CD4-positive, alpha-beta memory T cell (primary cell): ENCODE results near the gene ETS1. TPM values are rescaled to one million over a fixed set of nuclear protein-coding genes. Genes with fewer than 3 reads are reported as not detected.

Experiments
- CTCF ChIA-PET: fragments of 350-600 bp; sonication (Branson Sonifier 250); formaldehyde crosslinking; loops from one replicate; lab custom pipeline; 2021; ENCODE audit warnings: inconsistent platforms; ENCODE audit not compliant: partially characterized antibody; lab: Charles Lee
- POLR2A ChIA-PET: fragments of 350-600 bp; sonication (Branson Sonifier 250); formaldehyde crosslinking; loops from one replicate; lab custom pipeline; 2021; ENCODE audit not compliant: partially characterized antibody; lab: Charles Lee
- DNase-seq, 5 donors: peaks; one replicate each; pipeline versions ENCODE4 v3.0.0 to v3.0.0-alpha.2; 2020 to 2022; ENCODE audit warnings: mixed read lengths in 1 of 5
- H3K27ac ChIP-seq: one replicate; pipeline ENCODE4 v1.7.0; 2013; ENCODE audit warnings: low read depth, low read length
- H3K27me3 ChIP-seq: 2 replicates; pipeline ENCODE4 v1.7.0; 2013; ENCODE audit warnings: mild to moderate bottlenecking, low read length, moderate library complexity; ENCODE audit not compliant: insufficient read depth
- H3K36me3 ChIP-seq: 2 replicates; pipeline ENCODE4 v1.7.0; 2013; ENCODE audit warnings: mild to moderate bottlenecking, low read length, moderate library complexity; ENCODE audit not compliant: insufficient read depth
- H3K4me1 ChIP-seq: 2 replicates; pipeline ENCODE4 v1.7.0; 2013; ENCODE audit warnings: mild to moderate bottlenecking, low read length, moderate library complexity; ENCODE audit not compliant: insufficient read depth
- H3K4me3 ChIP-seq, 2 donors: one replicate each; pipeline ENCODE4 v1.7.0; 2013; ENCODE audit warnings: low read length in 2 of 2, mild to moderate bottlenecking in 1 of 2
- H3K9me3 ChIP-seq, 2 donors: one replicate each; pipeline ENCODE4 v1.7.0; 2013; ENCODE audit warnings: low read length in 2 of 2, control low read depth in 1 of 2; ENCODE audit not compliant: control insufficient read depth in 1 of 2
- H3K27ac Mint-ChIP-seq, 7 donors: one replicate each; pipeline ENCODE4 v1.8.0; 2020 to 2021; ENCODE audit warnings: mixed read lengths in 7 of 7, mild to moderate bottlenecking in 6 of 7, inconsistent platforms in 3 of 7, moderate library complexity in 3 of 7
- H3K27me3 Mint-ChIP-seq, 2 donors: one replicate each; pipeline ENCODE4 v1.8.0; 2020 to 2021; ENCODE audit warnings: mixed read lengths in 2 of 2
- H3K36me3 Mint-ChIP-seq, 2 donors: one replicate each; pipeline ENCODE4 v1.8.0; 2020 to 2021; ENCODE audit warnings: mixed read lengths in 2 of 2, inconsistent platforms in 1 of 2, mild to moderate bottlenecking in 1 of 2
- H3K4me1 Mint-ChIP-seq, 4 donors: one replicate each; pipeline ENCODE4 v1.8.0; 2020 to 2021; ENCODE audit warnings: mixed read lengths in 4 of 4, mild to moderate bottlenecking in 1 of 4
- H3K4me3 Mint-ChIP-seq, 8 donors: one replicate each; pipeline ENCODE4 v1.8.0; 2020 to 2021; ENCODE audit warnings: mixed read lengths in 8 of 8, mild to moderate bottlenecking in 7 of 8, moderate library complexity in 6 of 8, inconsistent platforms in 3 of 8
- H3K9me3 Mint-ChIP-seq, 8 donors: one replicate each; pipeline ENCODE4 v1.8.0; 2020 to 2021; ENCODE audit warnings: mixed read lengths in 8 of 8, mild to moderate bottlenecking in 5 of 8, inconsistent platforms in 3 of 8, moderate library complexity in 1 of 8
- intact Hi-C: fragments of 100-400 bp; cut with micrococcal nuclease; formaldehyde crosslinking; loops from one replicate; pipeline ENCODE4 v1.15.1; 2023
- polyA plus RNA-seq, 2 donors: library from polyadenylated mRNA; unstranded; fragments of 300-500 nt; fragmentation: Illumina TruSeq; gene quantifications; one replicate each; pipeline ENCODE4 v1.2.3, GENCODE V29; 2021
- total RNA-seq, 2 experiments: library from RNA; stranded (reverse); gene quantifications; one replicate each; pipeline ENCODE4 v1.2.3, GENCODE V29; 2021

ETS1 gene
- total and polyA plus RNA-seq, 4 experiments from 2014 or later: 435 to 761 (median 593) TPM

- Mint-ChIP-seq H3K36me3 (no peaks in the 10 kb centered on the region), H3K27me3 (no peaks in the 10 kb centered on the region), H3K27ac (peak overlapping the region; percentile 96 to 98 (median 97)), H3K4me1 (peaks cover 74 to 100% (median 90%) of the 10 kb centered on the region in 4 donors), H3K4me3 (peak overlapping the region; percentile 36 to 91 (median 80)), H3K9me3 (no peaks in the 10 kb centered on the region)
- Histone ChIP-seq H3K4me1 (peaks cover 85% of the 10 kb centered on the region), H3K36me3 (no peaks in the 10 kb centered on the region), H3K9me3 (no peaks in the 10 kb centered on the region), H3K27me3 (no peaks in the 10 kb centered on the region), H3K27ac (peak overlapping the region; percentile 67), H3K4me3 (peak overlapping the region in 1 of 2 donors; percentile 28)
- intact Hi-C loops: loop anchor here (2.0 kb wide), 2 partner anchors 15 to 73 kb away; no protein-coding TSS in a partner anchor
- ChIA-PET CTCF (interaction anchor here (0.7 to 11.1 kb wide), 13 partner anchors 16 to 468 kb away, joined by 3 to 105 read pairs (median 6); no protein-coding TSS in a partner anchor), POLR2A (interaction anchor here (0.6 to 17.5 kb wide), 27 partner anchors 17 to 339 kb away, joined by 3 to 949 read pairs (median 6); partner anchors contain the start of gene FLI1)
- DNase-seq: no peak
These were observed 38.0 kb upstream of the ETS1 start for GRCh38 chr11:128625326-128625725.

GRCh38 chr11:128624269-128625175 lies 37.2 kb upstream of the ETS1 start:
- CTCF ChIA-PET: interaction anchor here (0.7 to 11.1 kb wide), 22 partner anchors 7 to 467 kb away, joined by 3 to 105 read pairs (median 4); no protein-coding TSS in a partner anchor
- peak overlapping the region; percentile 67 to 91 (median 80) for H3K4me3 Mint-ChIP-seq
- Histone ChIP-seq H3K27me3 (no peaks in the 10 kb centered on the region), H3K27ac (peak overlapping the region; percentile 67), H3K9me3 (no peaks in the 10 kb centered on the region), H3K4me1 (peaks cover 85% of the 10 kb centered on the region), H3K4me3 (peak overlapping the region in 1 of 2 donors; percentile 28), H3K36me3 (no peaks in the 10 kb centered on the region)
- intact Hi-C loops: loop anchor here (1.0 to 2.0 kb wide), 3 partner anchors 14 to 101 kb away; no protein-coding TSS in a partner anchor
- H3K27me3 Mint-ChIP-seq: no peaks in the 10 kb centered on the region
- no peaks in the 10 kb centered on the region for H3K36me3 Mint-ChIP-seq
- peaks cover 76 to 100% (median 89%) of the 10 kb centered on the region in 4 donors for H3K4me1 Mint-ChIP-seq
- peak; percentile 69 to 83 (median 77) for DNase-seq
- H3K27ac Mint-ChIP-seq: peak overlapping the region; percentile 96 to 98 (median 97)
- H3K9me3 Mint-ChIP-seq: no peaks in the 10 kb centered on the region
- POLR2A ChIA-PET: interaction anchor here (0.5 to 17.5 kb wide), 46 partner anchors 7 to 340 kb away, joined by 3 to 949 read pairs (median 5); partner anchors contain the start of gene FLI1

DNA sequence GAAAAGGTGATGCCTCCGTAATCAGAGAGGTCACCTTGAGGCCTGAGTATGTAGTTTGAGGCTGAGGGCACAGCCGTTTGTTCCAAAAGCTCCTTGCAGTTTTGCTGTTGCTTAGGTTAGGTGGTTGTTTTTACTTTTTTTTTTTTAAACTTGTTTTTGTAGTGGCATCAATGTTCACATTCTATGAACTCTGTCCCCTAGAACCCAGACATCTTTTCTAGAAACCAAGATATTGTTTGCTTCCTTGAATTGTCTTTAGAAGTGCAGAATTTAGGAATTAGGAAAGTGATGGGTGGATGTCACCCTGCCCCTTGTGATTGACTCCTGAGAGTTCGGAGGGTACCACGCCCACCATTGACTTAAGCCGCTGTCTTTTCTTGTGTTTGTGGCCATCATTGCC lies 35.7 kb upstream of the ETS1 start:
- Mint-ChIP-seq H3K27ac (peak overlapping the region; percentile 93 to 98 (median 97)), H3K36me3 (no peaks in the 10 kb centered on the region), H3K4me1 (peaks cover 68 to 100% (median 84%) of the 10 kb centered on the region in 4 donors), H3K4me3 (peak overlapping the region in 2 of 8 donors; percentile 33 to 61), H3K27me3 (no peaks in the 10 kb centered on the region), H3K9me3 (no peaks in the 10 kb centered on the region)
- ChIA-PET POLR2A (interaction anchor here (1.2 to 17.5 kb wide), 8 partner anchors 15 to 333 kb away, joined by 3 to 949 read pairs (median 23); no protein-coding TSS in a partner anchor), CTCF (interaction anchor here (1.3 to 3.7 kb wide), 6 partner anchors 8 to 333 kb away, joined by 3 to 24 read pairs (median 10); no protein-coding TSS in a partner anchor)
- intact Hi-C loops: no loop called here
- Histone ChIP-seq H3K36me3 (no peaks in the 10 kb centered on the region), H3K27me3 (no peaks in the 10 kb centered on the region), H3K27ac (no peak overlapping the region), H3K4me3 (no peak overlapping the region), H3K9me3 (no peaks in the 10 kb centered on the region), H3K4me1 (peaks cover 73% of the 10 kb centered on the region)
- no peak for DNase-seq

DNA sequence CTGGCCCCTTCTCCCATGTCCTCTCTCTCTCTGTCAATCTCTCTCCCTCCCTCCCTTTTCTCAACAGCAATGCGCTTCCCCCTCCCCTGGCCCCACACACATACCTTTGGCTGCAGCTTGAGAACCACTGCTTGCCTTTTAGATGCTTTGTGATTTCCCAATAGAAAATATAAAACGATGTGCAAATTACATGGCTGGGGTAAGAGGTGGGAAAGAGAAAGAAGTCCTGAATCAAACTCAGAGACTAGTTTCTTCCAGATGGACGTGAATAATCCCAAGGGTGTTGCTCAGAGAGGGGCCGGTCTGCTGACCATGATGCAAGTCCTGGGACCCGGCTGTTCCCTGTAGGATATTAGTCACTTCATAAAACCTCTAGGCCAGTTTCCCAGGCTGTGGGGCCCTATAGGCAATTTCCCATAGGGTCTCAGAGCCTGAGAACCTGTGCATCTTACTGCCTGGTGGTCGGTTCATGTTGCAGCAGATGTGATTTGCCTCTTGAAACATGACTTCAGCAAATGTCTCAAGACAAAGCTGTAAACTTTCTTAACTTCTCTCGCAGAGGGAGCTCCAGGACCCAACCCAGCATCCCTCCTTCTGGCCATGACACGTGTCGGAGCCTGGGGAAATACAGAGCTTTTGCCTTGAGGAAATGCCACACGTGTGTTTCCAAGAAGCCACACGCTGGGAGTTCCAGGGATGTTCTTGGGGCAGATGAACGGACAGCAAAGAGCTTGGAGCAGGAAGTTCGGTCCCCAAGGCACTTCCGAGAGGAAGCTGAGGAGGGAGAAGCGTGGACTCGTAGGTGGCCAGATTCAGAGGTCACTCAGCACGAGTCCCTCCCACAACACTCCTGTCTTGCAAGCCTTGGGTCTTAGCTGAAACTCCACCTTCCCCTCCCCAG lies 34.5 kb upstream of the ETS1 start:
- ChIA-PET POLR2A (interaction anchor here (0.9 to 17.5 kb wide), 9 partner anchors 14 to 332 kb away, joined by 3 to 949 read pairs (median 5); no protein-coding TSS in a partner anchor), CTCF (interaction anchor here (0.7 to 3.7 kb wide), 6 partner anchors 10 to 136 kb away, joined by 3 to 24 read pairs (median 6); no protein-coding TSS in a partner anchor)
- Histone ChIP-seq H3K27ac (no peak overlapping the region), H3K9me3 (no peaks in the 10 kb centered on the region), H3K36me3 (no peaks in the 10 kb centered on the region), H3K4me3 (no peak overlapping the region), H3K27me3 (no peaks in the 10 kb centered on the region), H3K4me1 (peaks cover 60% of the 10 kb centered on the region)
- no peaks in the 10 kb centered on the region for H3K27me3 Mint-ChIP-seq
- peaks cover 60 to 91% (median 72%) of the 10 kb centered on the region in 4 donors for H3K4me1 Mint-ChIP-seq
- H3K27ac Mint-ChIP-seq: peak overlapping the region; percentile 19 to 98 (median 97)
- DNase-seq: no peak
- intact Hi-C loops: no loop called here
- H3K9me3 Mint-ChIP-seq: no peaks in the 10 kb centered on the region
- H3K4me3 Mint-ChIP-seq: no peak overlapping the region
- no peaks in the 10 kb centered on the region for H3K36me3 Mint-ChIP-seq

DNA sequence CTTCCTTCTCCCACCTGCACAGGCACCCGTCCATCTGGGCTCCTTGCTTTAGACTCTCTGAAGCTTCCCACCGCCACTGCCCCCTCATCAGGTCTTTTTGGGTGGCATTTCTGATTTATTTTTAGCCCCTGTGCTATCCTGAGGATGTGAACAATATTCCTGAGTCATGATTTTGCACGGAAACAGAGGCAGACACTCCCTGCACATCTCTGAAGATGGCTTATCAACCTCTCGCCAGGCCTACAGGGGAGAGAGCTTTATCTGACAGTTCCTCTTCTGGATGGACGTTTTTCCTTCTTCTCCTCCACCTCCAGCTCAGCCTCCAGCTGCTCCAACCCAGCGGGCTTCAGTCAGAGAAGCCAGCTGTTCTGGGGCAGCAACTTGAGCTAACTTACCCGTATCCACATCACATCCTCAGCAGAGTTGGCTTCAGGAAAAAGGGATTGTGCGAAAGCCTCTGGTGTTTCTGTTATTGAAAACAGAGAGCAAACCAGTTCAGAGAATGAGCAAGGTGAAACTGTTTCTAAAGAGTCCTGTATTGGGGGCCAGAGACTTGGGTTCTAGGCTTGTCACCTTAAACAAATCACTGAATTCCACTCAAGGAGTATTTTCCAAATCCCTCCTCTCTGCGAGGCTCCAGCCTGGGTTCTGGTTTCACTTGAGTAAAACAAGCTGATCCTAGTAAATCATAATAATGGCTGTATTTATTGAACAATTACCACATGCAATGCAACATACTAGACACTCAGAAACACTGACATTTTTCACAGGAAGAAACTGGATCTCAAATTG lies 33.1 kb upstream of the ETS1 start:
- H3K27me3 Mint-ChIP-seq: no peaks in the 10 kb centered on the region
- H3K4me3 Mint-ChIP-seq: no peak overlapping the region
- H3K9me3 Mint-ChIP-seq: no peaks in the 10 kb centered on the region
- no peak overlapping the region for H3K4me3 ChIP-seq
- ChIA-PET CTCF (interaction anchor here (0.8 to 3.7 kb wide), 4 partner anchors 9 to 11 kb away, joined by 3 to 23 read pairs (median 4); no protein-coding TSS in a partner anchor), POLR2A (interaction anchor here (1.4 to 17.5 kb wide), 5 partner anchors 9 to 107 kb away, joined by 4 to 949 read pairs (median 6); no protein-coding TSS in a partner anchor)
- H3K4me1 ChIP-seq: peaks cover 47% of the 10 kb centered on the region
- H3K9me3 ChIP-seq: no peaks in the 10 kb centered on the region
- H3K4me1 Mint-ChIP-seq: peaks cover 48 to 77% (median 59%) of the 10 kb centered on the region in 4 donors
- H3K36me3 ChIP-seq: no peaks in the 10 kb centered on the region
- no peak for DNase-seq
- H3K27ac Mint-ChIP-seq: peak overlapping the region; percentile 53 to 98 (median 97)
- H3K36me3 Mint-ChIP-seq: no peaks in the 10 kb centered on the region
- H3K27ac ChIP-seq: no peak overlapping the region
- intact Hi-C loops: no loop called here
- no peaks in the 10 kb centered on the region for H3K27me3 ChIP-seq
